Bronchus fibroblast of lung (primary cell): ENCODE data around the gene CDK13. TPM values are rescaled to one million over a fixed set of nuclear protein-coding genes. Genes with fewer than 3 reads are reported as not detected.

Source experiments
- total RNA-seq: library from RNA; depleted of rRNA; stranded (reverse); fragments of >200 nt; gene quantifications from 2 replicates; pipeline ENCODE4 v1.2.3, GENCODE V29; 2015

Gene CDK13
- 21.7 and 23.2 TPM in 2 replicates for total RNA-seq

GRCh38 chr7:39949971-39950472 lies at the start of gene CDK13:
Gene CDK13, plus strand, starts transcription at chr7:39950256. Its CDS starts 386 bp downstream, at chr7:39950642.

GRCh38 chr7:40134428-40135316 lies 184.6 kb downstream of the CDK13 start, which contains the start of the genes MPLKIP and SUGCT:
Gene MPLKIP, minus strand, starts transcription at chr7:40134622. Its CDS starts 55 bp downstream, at chr7:40134567.
Gene SUGCT, plus strand, starts transcription at chr7:40135005.

Other genes starting within 250 kb of the CDK13 start
- gene MPLKIP, start 184.4 kb downstream of the CDK13 start, total RNA-seq = 79.0 and 89.2 TPM in 2 replicates
- 3.1 and 3.5 TPM in 2 replicates for gene SUGCT, start 184.7 kb downstream of the CDK13 start, total RNA-seq